ENCODE data around the gene EPB41L4A.

DNA sequence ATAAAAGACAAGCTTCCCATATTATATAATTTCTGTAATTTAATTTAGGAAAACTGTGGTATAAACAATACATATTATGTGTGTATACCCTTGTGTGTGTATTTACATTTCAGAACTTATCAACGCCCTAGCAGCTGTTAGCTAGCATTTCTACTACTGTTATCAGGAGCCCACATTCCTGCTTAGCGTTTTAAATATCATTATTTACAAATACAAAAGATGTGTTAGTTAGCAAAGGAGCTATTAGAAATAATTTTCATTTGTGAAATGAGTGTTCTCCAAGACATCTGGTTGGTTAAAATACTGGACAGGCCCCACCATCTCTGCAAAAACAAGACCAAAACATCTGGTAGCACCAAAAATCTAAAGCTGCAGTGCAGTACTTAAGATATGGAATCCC, 48.0 kb downstream of the EPB41L4A start:
- no peak for TF ChIP-seq POLR2AphosphoS5 (IDR thresholded peaks at IDR 0.05; ENCODE audit: low read depth)
- TF ChIP-seq, protein P1, sequence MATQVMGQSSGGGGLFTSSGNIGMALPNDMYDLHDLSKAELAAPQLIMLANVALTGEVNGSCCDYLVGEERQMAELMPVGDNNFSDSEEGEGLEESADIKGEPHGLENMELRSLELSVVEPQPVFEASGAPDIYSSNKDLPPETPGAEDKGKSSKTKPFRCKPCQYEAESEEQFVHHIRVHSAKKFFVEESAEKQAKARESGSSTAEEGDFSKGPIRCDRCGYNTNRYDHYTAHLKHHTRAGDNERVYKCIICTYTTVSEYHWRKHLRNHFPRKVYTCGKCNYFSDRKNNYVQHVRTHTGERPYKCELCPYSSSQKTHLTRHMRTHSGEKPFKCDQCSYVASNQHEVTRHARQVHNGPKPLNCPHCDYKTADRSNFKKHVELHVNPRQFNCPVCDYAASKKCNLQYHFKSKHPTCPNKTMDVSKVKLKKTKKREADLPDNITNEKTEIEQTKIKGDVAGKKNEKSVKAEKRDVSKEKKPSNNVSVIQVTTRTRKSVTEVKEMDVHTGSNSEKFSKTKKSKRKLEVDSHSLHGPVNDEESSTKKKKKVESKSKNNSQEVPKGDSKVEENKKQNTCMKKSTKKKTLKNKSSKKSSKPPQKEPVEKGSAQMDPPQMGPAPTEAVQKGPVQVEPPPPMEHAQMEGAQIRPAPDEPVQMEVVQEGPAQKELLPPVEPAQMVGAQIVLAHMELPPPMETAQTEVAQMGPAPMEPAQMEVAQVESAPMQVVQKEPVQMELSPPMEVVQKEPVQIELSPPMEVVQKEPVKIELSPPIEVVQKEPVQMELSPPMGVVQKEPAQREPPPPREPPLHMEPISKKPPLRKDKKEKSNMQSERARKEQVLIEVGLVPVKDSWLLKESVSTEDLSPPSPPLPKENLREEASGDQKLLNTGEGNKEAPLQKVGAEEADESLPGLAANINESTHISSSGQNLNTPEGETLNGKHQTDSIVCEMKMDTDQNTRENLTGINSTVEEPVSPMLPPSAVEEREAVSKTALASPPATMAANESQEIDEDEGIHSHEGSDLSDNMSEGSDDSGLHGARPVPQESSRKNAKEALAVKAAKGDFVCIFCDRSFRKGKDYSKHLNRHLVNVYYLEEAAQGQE (IDR thresholded peaks at IDR 0.05; ENCODE audit: insufficient replicate concordance, low read depth): no peak
- TF ChIP-seq, protein P2, sequence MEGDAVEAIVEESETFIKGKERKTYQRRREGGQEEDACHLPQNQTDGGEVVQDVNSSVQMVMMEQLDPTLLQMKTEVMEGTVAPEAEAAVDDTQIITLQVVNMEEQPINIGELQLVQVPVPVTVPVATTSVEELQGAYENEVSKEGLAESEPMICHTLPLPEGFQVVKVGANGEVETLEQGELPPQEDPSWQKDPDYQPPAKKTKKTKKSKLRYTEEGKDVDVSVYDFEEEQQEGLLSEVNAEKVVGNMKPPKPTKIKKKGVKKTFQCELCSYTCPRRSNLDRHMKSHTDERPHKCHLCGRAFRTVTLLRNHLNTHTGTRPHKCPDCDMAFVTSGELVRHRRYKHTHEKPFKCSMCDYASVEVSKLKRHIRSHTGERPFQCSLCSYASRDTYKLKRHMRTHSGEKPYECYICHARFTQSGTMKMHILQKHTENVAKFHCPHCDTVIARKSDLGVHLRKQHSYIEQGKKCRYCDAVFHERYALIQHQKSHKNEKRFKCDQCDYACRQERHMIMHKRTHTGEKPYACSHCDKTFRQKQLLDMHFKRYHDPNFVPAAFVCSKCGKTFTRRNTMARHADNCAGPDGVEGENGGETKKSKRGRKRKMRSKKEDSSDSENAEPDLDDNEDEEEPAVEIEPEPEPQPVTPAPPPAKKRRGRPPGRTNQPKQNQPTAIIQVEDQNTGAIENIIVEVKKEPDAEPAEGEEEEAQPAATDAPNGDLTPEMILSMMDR (IDR thresholded peaks at IDR 0.05; ENCODE audit: insufficient read depth, low read length): no peak
- no peak for TF ChIP-seq GABPA (IDR thresholded peaks at IDR 0.05; ENCODE audit: low read depth)
- no peak for TF ChIP-seq SPI1 (IDR thresholded peaks at IDR 0.05; ENCODE audit: borderline replicate concordance, low read depth)

Measured in HL-60 (cell line).